Mucosa of descending colon (tissue), 3 donors: ENCODE measurements around the gene DVL1. TPM values are rescaled to one million over a fixed set of nuclear protein-coding genes. Genes with fewer than 3 reads are reported as not detected.

Source experiments
- ATAC-seq: fragments of 200-7000 bp; cut with Tn5 transposase; one replicate; pipeline ENCODE4 v1.9.1; 2020; ENCODE audit warnings: mild to moderate bottlenecking, moderate library complexity
- DNase-seq, 3 donors: peaks; one replicate each; pipeline ENCODE4 v3.0.0-alpha.2; 2020
- H3K36me3 ChIP-seq: fragments of 200-600 bp; one replicate; pipeline ENCODE4 v1.8.0; 2021; ENCODE audit warnings: low read depth, mild to moderate bottlenecking
- H3K4me1 ChIP-seq: fragments of 200-600 bp; one replicate; pipeline ENCODE4 v1.8.0; 2021; ENCODE audit warnings: low read depth, mild to moderate bottlenecking
- H3K4me3 ChIP-seq: fragments of 200-600 bp; one replicate; pipeline ENCODE4 v1.8.0; 2021; ENCODE audit warnings: mild to moderate bottlenecking
- H3K9me3 ChIP-seq: fragments of 200-600 bp; one replicate; pipeline ENCODE4 v1.8.0; 2021; ENCODE audit warnings: mild to moderate bottlenecking
- intact Hi-C, 2 donors: fragments of 100-400 bp; cut with DNase I in 1 of 2; cut with micrococcal nuclease in 1 of 2; formaldehyde crosslinking; loops; one replicate each; pipeline versions ENCODE4 v1.11.0 to v1.11.1; 2022; cut with DNase I, micrococcal nuclease
- total RNA-seq, 3 donors: library from RNA; stranded (reverse); fragmentation: NEBNext Ultra II Directional in 2 of 3; extraction: Animal tissue kit (Norgen Biotek cat#: 25700) in 2 of 3; gene quantifications; one replicate each; pipeline versions ENCODE4 v1.2.1 to v1.2.4, GENCODE V29; 2021 to 2023
- TF ChIP-seq, protein P1 (sequence below): fragments of 200-600 bp; IDR thresholded peaks from one replicate; pipeline ENCODE4 v1.8.0; 2022; ENCODE audit warnings: antibody characterized with exemption, mild to moderate bottlenecking
- donor health status: DM: no; HTN: no; CAD: no; lungs with moderate emphysema.
- donor health status: DM: no; HTN: no; CAD: no.
- donor health status: DM: no; HTN: yes; CAD: no.

The DVL1 gene
- total RNA-seq, 3 donors from 2014 or later, result 51.7 to 95.3 (median 73.1) TPM

- DNase-seq (no peak), ATAC-seq (no peak)
- TF ChIP-seq, protein P1, sequence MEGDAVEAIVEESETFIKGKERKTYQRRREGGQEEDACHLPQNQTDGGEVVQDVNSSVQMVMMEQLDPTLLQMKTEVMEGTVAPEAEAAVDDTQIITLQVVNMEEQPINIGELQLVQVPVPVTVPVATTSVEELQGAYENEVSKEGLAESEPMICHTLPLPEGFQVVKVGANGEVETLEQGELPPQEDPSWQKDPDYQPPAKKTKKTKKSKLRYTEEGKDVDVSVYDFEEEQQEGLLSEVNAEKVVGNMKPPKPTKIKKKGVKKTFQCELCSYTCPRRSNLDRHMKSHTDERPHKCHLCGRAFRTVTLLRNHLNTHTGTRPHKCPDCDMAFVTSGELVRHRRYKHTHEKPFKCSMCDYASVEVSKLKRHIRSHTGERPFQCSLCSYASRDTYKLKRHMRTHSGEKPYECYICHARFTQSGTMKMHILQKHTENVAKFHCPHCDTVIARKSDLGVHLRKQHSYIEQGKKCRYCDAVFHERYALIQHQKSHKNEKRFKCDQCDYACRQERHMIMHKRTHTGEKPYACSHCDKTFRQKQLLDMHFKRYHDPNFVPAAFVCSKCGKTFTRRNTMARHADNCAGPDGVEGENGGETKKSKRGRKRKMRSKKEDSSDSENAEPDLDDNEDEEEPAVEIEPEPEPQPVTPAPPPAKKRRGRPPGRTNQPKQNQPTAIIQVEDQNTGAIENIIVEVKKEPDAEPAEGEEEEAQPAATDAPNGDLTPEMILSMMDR, result no peak
- no peak overlapping the region for H3K4me3 ChIP-seq
- peaks cover 23% of the 10 kb centered on the region for H3K4me1 ChIP-seq
- no peaks in the 10 kb centered on the region for H3K36me3 ChIP-seq
- intact Hi-C loops, result no loop called here
- H3K9me3 ChIP-seq, result no peaks in the 10 kb centered on the region
These were observed 14.4 kb downstream of the DVL1 start for GRCh38 chr1:1334835-1335234.

GRCh38 chr1:1333551-1334241 lies 15.5 kb downstream of the DVL1 start:
- DNase-seq (no peak), ATAC-seq (peak; percentile 4)
- Histone ChIP-seq H3K36me3 (no peaks in the 10 kb centered on the region), H3K9me3 (no peaks in the 10 kb centered on the region), H3K4me3 (no peak overlapping the region), H3K4me1 (peaks cover 23% of the 10 kb centered on the region)
- TF ChIP-seq, protein P1, result no peak
- intact Hi-C loops, result no loop called here

DNA sequence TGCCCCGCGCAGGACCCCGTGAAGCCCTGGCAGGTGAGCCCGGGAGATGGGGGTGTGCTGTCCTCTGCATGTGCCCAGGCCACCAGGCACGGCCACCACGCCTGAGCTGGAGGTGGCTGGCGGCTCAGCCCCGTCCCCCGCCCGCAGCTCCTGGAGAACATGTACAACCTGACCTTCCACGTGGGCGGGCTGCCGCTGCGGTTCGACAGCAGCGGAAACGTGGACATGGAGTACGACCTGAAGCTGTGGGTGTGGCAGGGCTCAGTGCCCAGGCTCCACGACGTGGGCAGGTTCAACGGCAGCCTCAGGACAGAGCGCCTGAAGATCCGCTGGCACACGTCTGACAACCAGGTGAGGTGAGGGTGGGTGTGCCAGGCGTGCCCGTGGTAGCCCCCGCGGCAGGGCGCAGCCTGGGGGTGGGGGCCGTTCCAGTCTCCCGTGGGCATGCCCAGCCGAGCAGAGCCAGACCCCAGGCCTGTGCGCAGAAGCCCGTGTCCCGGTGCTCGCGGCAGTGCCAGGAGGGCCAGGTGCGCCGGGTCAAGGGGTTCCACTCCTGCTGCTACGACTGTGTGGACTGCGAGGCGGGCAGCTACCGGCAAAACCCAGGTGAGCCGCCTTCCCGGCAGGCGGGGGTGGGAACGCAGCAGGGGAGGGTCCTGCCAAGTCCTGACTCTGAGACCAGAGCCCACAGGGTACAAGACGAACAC lies 16.3 kb downstream of the DVL1 start:
- Histone ChIP-seq H3K4me1 (peaks cover 23% of the 10 kb centered on the region), H3K36me3 (no peaks in the 10 kb centered on the region), H3K4me3 (no peak overlapping the region), H3K9me3 (no peaks in the 10 kb centered on the region)
- peak; percentile 58 for ATAC-seq
- TF ChIP-seq, protein P1, result no peak
- peak in 2 of 3 donors; percentile 56 to 70 for DNase-seq
- intact Hi-C loops, result no loop called here

DNA sequence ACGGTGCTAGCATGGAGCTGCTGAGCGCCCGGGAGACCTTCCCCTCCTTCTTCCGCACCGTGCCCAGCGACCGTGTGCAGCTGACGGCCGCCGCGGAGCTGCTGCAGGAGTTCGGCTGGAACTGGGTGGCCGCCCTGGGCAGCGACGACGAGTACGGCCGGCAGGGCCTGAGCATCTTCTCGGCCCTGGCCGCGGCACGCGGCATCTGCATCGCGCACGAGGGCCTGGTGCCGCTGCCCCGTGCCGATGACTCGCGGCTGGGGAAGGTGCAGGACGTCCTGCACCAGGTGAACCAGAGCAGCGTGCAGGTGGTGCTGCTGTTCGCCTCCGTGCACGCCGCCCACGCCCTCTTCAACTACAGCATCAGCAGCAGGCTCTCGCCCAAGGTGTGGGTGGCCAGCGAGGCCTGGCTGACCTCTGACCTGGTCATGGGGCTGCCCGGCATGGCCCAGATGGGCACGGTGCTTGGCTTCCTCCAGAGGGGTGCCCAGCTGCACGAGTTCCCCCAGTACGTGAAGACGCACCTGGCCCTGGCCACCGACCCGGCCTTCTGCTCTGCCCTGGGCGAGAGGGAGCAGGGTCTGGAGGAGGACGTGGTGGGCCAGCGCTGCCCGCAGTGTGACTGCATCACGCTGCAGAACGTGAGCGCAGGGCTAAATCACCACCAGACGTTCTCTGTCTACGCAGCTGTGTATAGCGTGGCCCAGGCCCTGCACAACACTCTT lies 17.0 kb downstream of the DVL1 start:
- intact Hi-C loops, result no loop called here
- Histone ChIP-seq H3K9me3 (no peaks in the 10 kb centered on the region), H3K36me3 (no peaks in the 10 kb centered on the region), H3K4me1 (peaks cover 23% of the 10 kb centered on the region), H3K4me3 (no peak overlapping the region)
- TF ChIP-seq, protein P1, result no peak
- ATAC-seq, result no peak
- no peak for DNase-seq

GRCh38 chr1:1331068-1331965 lies 17.9 kb downstream of the DVL1 start, which contains the start of gene TAS1R3:
TSS of gene TAS1R3 (plus strand) at chr1:1331280. CDS start at chr1:1331346, 66 bp downstream.
- Histone ChIP-seq H3K9me3 (no peaks in the 10 kb centered on the region), H3K36me3 (no peaks in the 10 kb centered on the region), H3K4me1 (peaks cover 26% of the 10 kb centered on the region), H3K4me3 (no peak within 1 kb of the TSS)
- DNase-seq, result peak in 1 of 3 donors; percentile 36
- TF ChIP-seq, protein P1, result no peak
- intact Hi-C loops, result no loop called here
- ATAC-seq, result peak; percentile 27
